Erythroblast (primary cell): Measurements from ENCODE around the gene LAMA1.

Experiments used
- GATA1 ChIP-seq: IDR thresholded peaks from 2 replicates; pipeline ENCODE4 v1.6.1; 2011; ENCODE audit warnings: low read depth, mild to moderate bottlenecking, control low read depth, low read length, moderate library complexity
- POLR2A ChIP-seq: IDR thresholded peaks from 2 replicates; pipeline ENCODE4 v1.6.1; 2011; ENCODE audit warnings: mild to moderate bottlenecking, low read length

- TF ChIP-seq POLR2A = no peak
- no peak for TF ChIP-seq GATA1
These were observed 15.5 kb downstream of the LAMA1 start for GRCh38 chr18:7102131-7102530.
